GM18508 (cell line): Measurements from ENCODE around the gene CGGBP1.
A peak's percentile ranks its signal among the peaks of the same experiment; 100 is the strongest.
"Not testable (repeated sequence)": the region's sequence is repeated elsewhere in the genome, so short reads cannot be mapped to it uniquely, and the experiment has no call there.

Experiments
- ATAC-seq: cut with Tn5 transposase; IDR thresholded peaks from one replicate; pipeline ENCODE4 v1.9.1; 2021; ENCODE audit warnings: moderate number of reproducible peaks; ENCODE audit not compliant: insufficient read depth, unreplicated experiment

The CGGBP1 gene

DNA sequence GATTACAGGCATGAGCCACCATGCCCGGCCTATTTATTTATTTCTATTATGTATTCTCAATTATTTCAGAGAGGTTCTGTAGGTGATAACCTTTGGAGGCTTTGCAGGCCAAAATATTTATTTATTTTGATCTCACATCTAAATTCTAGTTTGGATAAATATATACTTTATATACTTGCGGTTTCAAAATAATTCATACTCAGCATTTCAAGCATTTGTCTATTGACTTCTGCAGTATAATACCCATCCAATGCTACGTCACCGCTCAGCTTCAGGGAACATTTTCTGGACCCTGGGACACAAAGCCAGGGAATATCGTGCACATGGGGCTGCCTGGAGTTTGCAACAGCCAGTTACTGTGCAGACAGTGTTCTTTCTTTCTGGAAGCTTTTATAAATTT, 22.6 kb downstream of the CGGBP1 start:
- ATAC-seq, result no peak

DNA sequence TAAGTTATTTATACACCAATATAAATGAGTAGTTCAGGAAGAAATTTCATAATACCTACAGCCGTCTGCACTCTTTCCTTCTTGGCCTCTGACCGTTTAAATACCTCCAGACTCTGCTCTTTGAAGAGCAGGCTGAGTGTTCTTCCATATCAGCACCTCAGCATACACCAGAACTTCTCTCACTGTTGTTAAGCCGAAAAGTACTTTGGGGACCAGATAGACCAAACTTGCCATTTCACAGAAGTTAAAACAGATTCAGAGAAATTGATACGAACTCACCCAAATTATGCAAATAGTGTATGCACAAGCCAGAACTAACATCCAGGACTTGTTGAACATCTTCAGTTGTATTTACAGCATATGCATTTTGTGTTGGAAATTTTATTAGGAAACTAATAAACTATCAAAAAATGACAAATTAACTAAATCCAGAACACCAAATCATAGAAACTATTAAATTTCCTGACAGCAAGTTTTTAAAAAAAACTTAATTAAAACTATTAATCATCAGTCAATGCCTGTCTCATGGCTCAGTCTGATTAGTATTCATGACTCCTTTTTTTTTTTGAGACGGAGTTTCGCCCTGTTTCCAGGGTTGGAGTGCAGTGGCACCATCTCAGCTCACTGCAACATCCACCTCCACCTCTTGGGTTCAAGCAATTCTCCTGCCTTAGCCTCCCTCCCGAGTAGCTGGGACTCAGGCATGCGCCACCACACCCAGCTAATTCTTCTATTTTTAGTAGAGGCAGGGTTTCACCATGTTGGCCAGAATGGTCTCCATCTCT, 24.1 kb downstream of the CGGBP1 start:
- ATAC-seq, result no peak

DNA sequence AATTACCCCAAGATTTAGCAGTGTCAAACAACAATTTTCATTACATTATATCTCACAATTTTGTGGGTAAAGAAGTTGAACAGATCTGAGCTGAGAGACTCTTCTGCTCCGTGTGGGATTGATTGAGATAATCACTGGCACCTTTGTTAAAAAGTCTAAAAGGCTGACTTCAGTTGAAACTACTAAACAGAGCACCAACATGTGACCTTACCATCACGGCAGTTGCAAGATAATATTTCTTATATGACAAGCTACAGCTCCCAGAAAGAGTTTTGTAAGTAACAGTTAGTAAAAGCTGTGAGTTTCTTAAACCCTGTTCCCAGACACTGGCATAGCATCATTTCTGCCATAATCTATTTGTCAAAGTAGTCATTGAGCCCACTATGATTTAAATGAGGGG, 25.0 kb downstream of the CGGBP1 start:
- no peak for ATAC-seq

DNA sequence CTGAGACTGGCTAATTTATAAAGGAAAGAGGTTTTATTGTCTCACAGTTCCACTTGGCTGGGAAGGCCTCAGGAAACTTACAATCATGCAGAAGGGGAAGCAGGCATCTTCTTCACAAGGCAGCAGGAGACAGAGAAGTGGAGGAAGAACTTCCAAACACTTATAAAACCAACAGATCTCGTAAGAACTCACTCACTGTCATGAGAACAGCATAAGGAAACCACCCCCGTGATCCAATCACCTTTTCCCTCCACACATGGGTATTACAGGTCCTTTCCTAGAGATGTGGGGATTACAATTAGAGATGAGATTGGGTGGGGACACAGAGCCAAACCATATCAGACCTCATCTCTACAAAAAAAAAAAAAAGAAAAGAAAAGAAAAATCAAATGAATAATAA, 25.7 kb downstream of the CGGBP1 start:
- ATAC-seq, result no peak

DNA sequence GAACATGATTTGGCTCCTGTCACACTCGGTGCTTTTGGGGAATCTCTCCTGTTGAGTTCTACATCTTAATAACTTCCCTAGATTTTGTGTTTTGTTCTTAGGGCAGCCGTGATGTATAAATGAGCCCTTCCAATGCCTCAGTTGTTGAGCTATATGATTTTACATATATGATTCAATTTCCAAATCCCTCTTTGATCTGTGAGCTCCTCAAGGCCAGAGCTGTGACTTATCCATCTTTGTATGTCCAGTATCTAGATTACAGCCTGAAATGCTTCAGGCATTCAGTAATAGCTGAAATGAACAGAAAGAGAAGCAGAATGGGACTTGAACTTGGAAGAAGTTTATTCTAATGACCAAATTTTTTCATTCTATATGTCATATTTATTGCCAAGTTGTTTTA, 26.6 kb downstream of the CGGBP1 start:
- ATAC-seq, result no peak

DNA sequence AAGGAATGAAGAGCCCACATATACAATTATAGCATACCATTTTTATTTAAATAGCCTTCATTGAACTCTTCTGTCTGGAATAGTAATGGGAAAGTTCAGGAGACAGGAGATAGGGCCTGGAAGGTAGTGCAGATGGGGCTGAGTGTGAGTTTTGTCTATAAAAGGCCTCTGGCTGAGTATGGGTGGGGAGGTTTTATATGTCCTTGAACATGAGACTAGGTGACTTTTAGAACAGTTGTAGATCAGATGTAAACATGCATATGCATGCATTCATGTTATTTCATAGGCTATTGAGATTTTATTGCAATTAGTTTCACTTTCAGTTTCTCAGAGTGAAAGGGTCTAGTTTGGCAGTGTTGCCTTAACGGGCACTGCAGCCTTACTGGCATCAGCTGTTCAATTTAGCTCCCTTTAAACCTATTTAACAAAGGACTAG, 27.1 kb downstream of the CGGBP1 start:
- peak; percentile 70 for ATAC-seq

DNA sequence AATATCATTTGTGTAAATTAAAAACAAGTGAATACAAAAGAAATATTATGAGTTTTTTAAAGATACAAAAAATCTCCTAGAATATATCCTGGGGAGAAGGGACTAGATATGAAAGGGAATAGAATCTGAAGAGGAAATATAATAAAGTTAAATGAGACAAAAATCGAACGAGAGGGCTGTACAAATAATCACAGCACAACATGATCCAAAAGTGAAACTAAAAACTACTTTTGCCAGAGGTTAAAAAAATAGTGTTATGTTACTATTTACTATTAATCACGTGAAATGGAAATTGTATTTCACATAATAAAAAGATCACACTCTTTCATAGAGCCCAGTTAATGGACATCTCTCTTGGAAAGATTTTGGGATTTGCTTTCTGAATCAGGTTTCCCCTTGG, 28.6 kb downstream of the CGGBP1 start:
- ATAC-seq, result no peak

DNA sequence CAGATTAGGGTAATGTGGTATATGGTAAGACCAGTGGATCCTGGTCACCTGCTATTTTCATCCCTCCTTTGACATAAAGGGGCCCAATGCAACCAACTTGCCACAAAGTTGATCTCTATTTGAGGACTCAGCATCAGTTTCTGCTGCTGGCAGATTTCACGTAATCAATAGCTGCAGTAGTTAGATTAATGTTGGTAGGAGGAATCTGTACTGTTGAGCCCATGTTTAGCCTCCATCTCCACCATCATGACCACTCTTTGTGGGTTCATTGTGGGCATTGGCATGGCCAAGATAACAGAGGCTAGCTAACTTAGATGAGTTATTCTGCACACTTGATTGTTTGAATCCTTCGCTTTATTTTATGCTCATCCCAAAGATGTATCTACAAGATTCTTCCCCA, 29.9 kb downstream of the CGGBP1 start:
- no peak for ATAC-seq

DNA sequence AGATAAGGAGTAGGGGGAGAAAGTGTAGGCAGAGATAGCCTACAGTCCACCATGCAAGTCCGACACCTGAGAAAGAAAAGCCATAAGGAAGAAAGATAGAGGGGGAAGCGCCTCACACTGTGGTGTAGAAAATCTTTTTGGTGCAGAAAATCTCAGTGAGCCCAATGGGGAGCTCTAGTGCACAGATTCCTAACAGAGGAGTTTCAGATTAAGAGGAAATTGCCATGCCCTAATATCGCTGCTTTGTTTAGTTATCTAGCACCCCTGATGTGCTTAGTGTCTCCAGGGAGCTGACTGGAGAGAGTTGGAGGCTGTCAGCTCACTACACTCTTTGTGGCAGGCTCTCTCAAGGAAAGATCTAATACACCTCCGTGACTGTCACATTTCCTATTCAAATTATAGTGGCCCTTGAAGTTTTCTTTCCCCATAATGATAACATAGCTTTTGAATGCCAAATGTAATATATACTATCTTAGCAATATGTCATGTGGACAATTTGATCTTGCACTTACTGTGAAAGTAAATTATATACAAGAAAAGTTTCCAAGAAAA, 33.7 kb downstream of the CGGBP1 start:
- no peak for ATAC-seq

DNA sequence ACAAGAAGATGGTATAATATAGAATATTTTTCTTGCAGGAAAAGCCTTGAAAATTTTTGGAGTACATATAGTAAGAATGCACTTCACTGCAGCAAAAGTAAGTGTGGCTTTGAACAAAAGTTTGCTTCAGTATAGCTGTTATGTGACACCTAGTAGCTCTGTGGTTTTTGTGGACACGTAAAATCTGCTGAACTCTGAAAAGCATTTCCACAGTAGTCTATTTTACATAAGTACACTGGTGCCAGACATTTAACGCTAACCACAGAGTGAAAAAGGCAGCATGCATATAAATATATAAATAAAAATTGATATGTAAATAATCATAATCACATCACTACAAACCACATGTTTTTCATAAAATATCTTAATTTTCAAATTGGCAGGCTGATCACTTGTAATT, 39.8 kb downstream of the CGGBP1 start:
- peak; percentile 98 for ATAC-seq

DNA sequence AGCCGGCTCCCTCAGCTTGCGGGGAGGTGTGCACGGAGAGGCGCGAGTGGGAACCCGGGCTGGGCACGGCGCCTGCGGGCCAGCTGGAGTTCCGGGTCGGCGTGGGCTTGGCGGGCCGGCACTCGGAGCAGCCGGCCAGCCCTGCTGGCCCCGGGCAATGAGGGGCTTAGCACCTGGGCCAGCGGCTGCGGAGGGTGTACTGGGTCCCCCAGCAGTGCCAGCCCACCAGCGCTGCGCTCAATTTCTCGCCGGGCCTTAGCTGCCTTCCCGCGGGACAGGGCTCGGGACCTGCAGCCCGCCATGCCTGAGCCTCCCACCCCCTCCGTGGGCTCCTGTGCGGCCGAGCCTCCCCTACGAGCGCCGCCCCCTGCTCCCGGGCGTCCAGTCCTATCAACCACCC, 43.1 kb downstream of the CGGBP1 start:
- not testable (repeated sequence) for ATAC-seq

DNA sequence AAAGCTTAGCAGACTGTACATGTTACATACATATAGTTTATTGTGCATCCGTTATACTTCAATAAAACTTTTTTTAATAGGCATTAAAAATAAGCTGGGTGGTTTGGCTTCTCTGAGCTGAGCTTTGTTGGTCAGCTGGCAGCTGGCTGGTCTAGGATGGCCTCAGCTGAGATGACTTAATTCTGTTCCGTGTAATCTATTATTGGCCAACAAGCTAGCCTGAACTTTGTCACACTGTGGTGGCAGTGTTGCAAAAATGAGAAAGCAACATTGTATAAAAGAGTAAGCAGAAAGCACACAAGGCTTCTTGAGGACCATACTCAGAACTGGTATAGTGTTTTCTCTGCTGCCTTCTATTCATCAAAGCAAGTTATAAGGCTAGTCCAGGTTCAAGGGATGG, 45.2 kb downstream of the CGGBP1 start:
- ATAC-seq, result no peak

DNA sequence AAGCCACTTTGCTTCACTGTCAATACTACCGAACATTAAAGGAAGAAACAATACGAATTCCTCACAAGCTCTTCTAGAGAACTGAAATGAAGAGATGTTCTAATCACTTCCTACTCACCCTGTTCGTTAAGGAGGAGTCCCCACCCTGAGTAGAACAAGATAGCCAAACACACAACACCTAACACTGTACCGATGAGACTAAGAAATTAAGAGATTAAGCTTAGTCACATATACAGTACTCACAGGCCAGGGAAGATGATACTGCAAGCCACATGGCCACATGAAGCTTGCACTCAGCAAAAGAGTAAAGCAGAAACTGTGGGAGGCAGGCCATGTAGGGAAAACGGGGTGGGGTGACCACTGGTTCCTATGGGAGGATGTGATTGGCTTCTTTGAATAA, 48.0 kb downstream of the CGGBP1 start:
- ATAC-seq, result no peak

DNA sequence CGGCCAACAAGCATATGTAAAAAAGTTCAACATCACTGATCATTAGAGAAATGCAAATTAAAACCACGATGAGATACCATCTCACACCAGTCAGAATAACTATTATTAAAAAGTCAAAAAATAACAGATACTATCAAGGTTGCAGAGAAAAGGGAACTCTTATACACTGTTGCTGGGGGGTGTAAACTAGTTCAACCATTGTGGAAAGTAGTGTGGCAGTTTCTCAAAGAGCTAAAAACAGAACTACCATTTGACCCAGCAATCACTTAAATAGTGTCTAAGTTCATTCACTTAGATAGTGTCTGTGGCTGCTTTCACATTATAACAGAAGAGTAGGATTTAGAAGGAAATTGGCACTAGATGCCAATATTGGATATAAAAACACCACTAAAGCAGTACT, 49.7 kb downstream of the CGGBP1 start:
- ATAC-seq, result no peak

DNA sequence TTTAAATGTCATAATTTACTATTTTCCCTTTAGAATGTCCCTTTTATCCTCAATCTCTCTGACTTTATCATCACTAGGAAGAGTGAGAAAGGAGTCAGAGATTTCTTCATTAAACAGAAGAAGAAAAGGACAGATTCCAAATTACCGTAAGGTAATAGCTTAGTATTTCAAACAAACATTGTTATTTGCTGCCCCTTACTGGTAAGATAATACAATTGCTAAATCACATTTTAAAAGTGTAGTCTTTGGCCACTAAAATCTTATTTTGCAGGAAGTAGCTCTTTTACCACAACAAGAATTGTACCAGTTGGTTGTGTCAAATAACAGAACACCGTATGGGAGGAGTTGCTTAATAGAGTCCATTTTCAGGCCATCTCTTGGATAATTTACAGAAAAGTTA, 53.7 kb downstream of the CGGBP1 start:
- no peak for ATAC-seq

DNA sequence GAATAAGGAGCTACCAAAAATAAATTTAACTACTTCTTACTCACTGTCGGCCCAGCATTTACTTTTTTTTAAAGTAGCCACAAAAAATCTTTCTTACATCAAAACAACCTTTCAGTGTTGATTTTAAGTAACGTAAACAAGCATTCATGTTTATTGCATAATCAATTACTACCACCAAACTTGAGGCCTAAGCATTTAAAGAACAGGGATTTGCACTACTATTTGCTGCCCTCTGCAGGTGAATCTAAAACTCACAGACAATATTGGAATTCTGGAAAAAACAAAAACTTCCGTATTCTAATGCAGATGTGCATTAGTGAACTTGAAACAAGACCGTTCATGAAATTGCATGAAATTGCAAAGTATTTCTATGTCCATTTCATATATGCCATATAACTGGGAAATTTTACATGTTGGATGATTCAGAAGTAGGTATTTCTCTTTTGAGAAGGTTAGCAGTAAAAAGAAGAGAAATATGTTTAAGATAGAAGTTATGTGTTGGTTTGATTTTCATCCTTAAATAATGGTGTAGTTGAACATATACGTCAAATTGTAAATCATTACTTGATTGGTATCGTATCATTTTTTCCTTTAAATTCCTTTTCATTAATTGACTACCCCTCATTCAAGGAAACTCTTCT, 55.6 kb downstream of the CGGBP1 start:
- ATAC-seq, result no peak

DNA sequence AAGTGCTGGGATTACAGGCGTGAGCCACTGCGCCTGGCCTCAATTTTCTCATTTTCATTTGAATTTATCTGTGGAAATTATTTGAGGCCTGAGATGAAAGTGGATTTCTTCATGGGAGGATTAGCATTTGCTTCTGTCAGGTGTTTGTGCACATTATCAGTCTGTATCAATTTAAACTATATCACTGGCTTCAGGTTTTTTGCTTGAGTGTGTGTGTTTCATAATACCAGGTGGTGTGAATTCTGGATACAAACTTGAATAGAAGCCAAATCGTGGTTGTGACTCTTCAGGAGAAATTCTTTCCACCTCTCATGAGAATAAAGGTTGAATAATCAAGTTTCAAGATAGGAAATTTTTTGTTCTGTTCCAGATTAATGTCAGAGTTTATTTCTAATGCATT, 56.4 kb downstream of the CGGBP1 start:
- no peak for ATAC-seq
